PC-9 (cell line): ENCODE results near the gene CYFIP1.

Experiments used
- CTCF ChIP-seq: fragments of 200-600 bp; sonication (generic); conservative IDR thresholded peaks from 2 replicates; pipeline ENCODE4 v1.6.1; 2017; ENCODE audit warnings: mixed run types, antibody characterized with exemption, mild to moderate bottlenecking, moderate library complexity
- EZH2 ChIP-seq: fragments of 200-600 bp; sonication (generic); IDR thresholded peaks from 2 replicates; pipeline ENCODE4 v1.8.0; 2017; ENCODE audit warnings: antibody characterized with exemption, low read depth

- no peak for TF ChIP-seq CTCF
- TF ChIP-seq EZH2 = no peak
These were observed 42.0 kb upstream of the CYFIP1 start for GRCh38 chr15:23022156-23022555.
